ENCODE measurements around the gene SPNS2.

The SPNS2 gene

GRCh38 chr17:4536742-4537411, 38.2 kb downstream of the SPNS2 start:
- no peak overlapping the region for H3K4me3 ChIP-seq (ENCODE audit: low read length)
- peaks cover 33% of the 10 kb centered on the region for H3K36me3 ChIP-seq (ENCODE audit: control insufficient read depth, low read depth, low read length)
- H3K4me1 ChIP-seq (ENCODE audit: control insufficient read depth, low read depth, low read length) = no peaks in the 10 kb centered on the region
- H3K9me3 ChIP-seq (ENCODE audit: control insufficient read depth, low read depth, low read length) = no peaks in the 10 kb centered on the region
- no peak overlapping the region for H3K27ac ChIP-seq (ENCODE audit: low read length)
- H3K9ac ChIP-seq (ENCODE audit: low read length) = no peak overlapping the region
- H3K27me3 ChIP-seq (ENCODE audit: control insufficient read depth, insufficient read depth, low read length) = peaks cover 34% of the 10 kb centered on the region

GRCh38 chr17:4537451-4538235, 39.0 kb downstream of the SPNS2 start:
- Histone ChIP-seq H3K36me3 (ENCODE audit: control insufficient read depth, low read depth, low read length) (peaks cover 40% of the 10 kb centered on the region), H3K4me1 (ENCODE audit: control insufficient read depth, low read depth, low read length) (no peaks in the 10 kb centered on the region)

GRCh38 chr17:4538236-4539002, 39.7 kb downstream of the SPNS2 start:
- Histone ChIP-seq H3K9me3 (ENCODE audit: control insufficient read depth, low read depth, low read length) (no peaks in the 10 kb centered on the region), H3K27ac (ENCODE audit: low read length) (no peak overlapping the region), H3K36me3 (ENCODE audit: control insufficient read depth, low read depth, low read length) (peaks cover 47% of the 10 kb centered on the region), H3K27me3 (ENCODE audit: control insufficient read depth, insufficient read depth, low read length) (peaks cover 19% of the 10 kb centered on the region), H3K4me1 (ENCODE audit: control insufficient read depth, low read depth, low read length) (no peaks in the 10 kb centered on the region), H3K4me3 (ENCODE audit: low read length) (no peak overlapping the region), H3K9ac (ENCODE audit: low read length) (no peak overlapping the region)

More at GRCh38 chr17:4537451-4538235, 39.0 kb downstream of the SPNS2 start:
- H3K27ac ChIP-seq (ENCODE audit: low read length) = no peak overlapping the region
- H3K9ac ChIP-seq (ENCODE audit: low read length) = no peak overlapping the region
- peaks cover 26% of the 10 kb centered on the region for H3K27me3 ChIP-seq (ENCODE audit: control insufficient read depth, insufficient read depth, low read length)
- no peak overlapping the region for H3K4me3 ChIP-seq (ENCODE audit: low read length)
- H3K9me3 ChIP-seq (ENCODE audit: control insufficient read depth, low read depth, low read length) = no peaks in the 10 kb centered on the region

GRCh38 chr17:4539025-4539424, 40.3 kb downstream of the SPNS2 start:
- H3K4me1 ChIP-seq (ENCODE audit: control insufficient read depth, low read depth, low read length) = no peaks in the 10 kb centered on the region
- H3K27ac ChIP-seq (ENCODE audit: low read length) = no peak overlapping the region
- H3K9me3 ChIP-seq (ENCODE audit: control insufficient read depth, low read depth, low read length) = no peaks in the 10 kb centered on the region
- H3K9ac ChIP-seq (ENCODE audit: low read length) = no peak overlapping the region
- peaks cover 13% of the 10 kb centered on the region for H3K27me3 ChIP-seq (ENCODE audit: control insufficient read depth, insufficient read depth, low read length)
- peaks cover 53% of the 10 kb centered on the region for H3K36me3 ChIP-seq (ENCODE audit: control insufficient read depth, low read depth, low read length)
- H3K4me3 ChIP-seq (ENCODE audit: low read length) = no peak overlapping the region

GRCh38 chr17:4539576-4540223, 41.0 kb downstream of the SPNS2 start:
- H3K9ac ChIP-seq (ENCODE audit: low read length) = no peak overlapping the region
- no peaks in the 10 kb centered on the region for H3K4me1 ChIP-seq (ENCODE audit: control insufficient read depth, low read depth, low read length)
- peaks cover 57% of the 10 kb centered on the region for H3K36me3 ChIP-seq (ENCODE audit: control insufficient read depth, low read depth, low read length)

GRCh38 chr17:4540224-4540651, 41.6 kb downstream of the SPNS2 start:
- peaks cover 4% of the 10 kb centered on the region for H3K27me3 ChIP-seq (ENCODE audit: control insufficient read depth, insufficient read depth, low read length)
- no peaks in the 10 kb centered on the region for H3K4me1 ChIP-seq (ENCODE audit: control insufficient read depth, low read depth, low read length)
- no peak overlapping the region for H3K9ac ChIP-seq (ENCODE audit: low read length)
- H3K4me3 ChIP-seq (ENCODE audit: low read length) = no peak overlapping the region
- peaks cover 59% of the 10 kb centered on the region for H3K36me3 ChIP-seq (ENCODE audit: control insufficient read depth, low read depth, low read length)
- H3K9me3 ChIP-seq (ENCODE audit: control insufficient read depth, low read depth, low read length) = no peaks in the 10 kb centered on the region
- H3K27ac ChIP-seq (ENCODE audit: low read length) = no peak overlapping the region

More at GRCh38 chr17:4539576-4540223, 41.0 kb downstream of the SPNS2 start:
- H3K9me3 ChIP-seq (ENCODE audit: control insufficient read depth, low read depth, low read length) = no peaks in the 10 kb centered on the region
- peaks cover 6% of the 10 kb centered on the region for H3K27me3 ChIP-seq (ENCODE audit: control insufficient read depth, insufficient read depth, low read length)
- H3K27ac ChIP-seq (ENCODE audit: low read length) = no peak overlapping the region
- no peak overlapping the region for H3K4me3 ChIP-seq (ENCODE audit: low read length)

- Histone ChIP-seq H3K4me1 (ENCODE audit: control insufficient read depth, low read depth, low read length) (no peaks in the 10 kb centered on the region), H3K4me3 (ENCODE audit: low read length) (no peak overlapping the region), H3K9ac (ENCODE audit: low read length) (no peak overlapping the region), H3K9me3 (ENCODE audit: control insufficient read depth, low read depth, low read length) (no peaks in the 10 kb centered on the region), H3K36me3 (ENCODE audit: control insufficient read depth, low read depth, low read length) (peaks cover 65% of the 10 kb centered on the region), H3K27me3 (ENCODE audit: control insufficient read depth, insufficient read depth, low read length) (no peaks in the 10 kb centered on the region), H3K27ac (ENCODE audit: low read length) (no peak overlapping the region)
These were observed 42.1 kb downstream of the SPNS2 start for GRCh38 chr17:4540687-4541327.

- H3K27ac ChIP-seq (ENCODE audit: low read length) = no peak overlapping the region
- no peaks in the 10 kb centered on the region for H3K4me1 ChIP-seq (ENCODE audit: control insufficient read depth, low read depth, low read length)
- no peaks in the 10 kb centered on the region for H3K27me3 ChIP-seq (ENCODE audit: control insufficient read depth, insufficient read depth, low read length)
- no peak overlapping the region for H3K9ac ChIP-seq (ENCODE audit: low read length)
- H3K36me3 ChIP-seq (ENCODE audit: control insufficient read depth, low read depth, low read length) = peaks cover 71% of the 10 kb centered on the region
- H3K9me3 ChIP-seq (ENCODE audit: control insufficient read depth, low read depth, low read length) = no peaks in the 10 kb centered on the region
- no peak overlapping the region for H3K4me3 ChIP-seq (ENCODE audit: low read length)
These were observed 42.8 kb downstream of the SPNS2 start for GRCh38 chr17:4541328-4542002.

- Histone ChIP-seq H3K4me1 (ENCODE audit: control insufficient read depth, low read depth, low read length) (no peaks in the 10 kb centered on the region), H3K9ac (ENCODE audit: low read length) (no peak overlapping the region), H3K27ac (ENCODE audit: low read length) (no peak overlapping the region), H3K36me3 (ENCODE audit: control insufficient read depth, low read depth, low read length) (peaks cover 78% of the 10 kb centered on the region), H3K27me3 (ENCODE audit: control insufficient read depth, insufficient read depth, low read length) (no peaks in the 10 kb centered on the region), H3K4me3 (ENCODE audit: low read length) (no peak overlapping the region), H3K9me3 (ENCODE audit: control insufficient read depth, low read depth, low read length) (no peaks in the 10 kb centered on the region)
These were observed 43.5 kb downstream of the SPNS2 start for GRCh38 chr17:4542003-4542725.

- Histone ChIP-seq H3K4me3 (ENCODE audit: low read length) (no peak overlapping the region), H3K9ac (ENCODE audit: low read length) (no peak overlapping the region), H3K4me1 (ENCODE audit: control insufficient read depth, low read depth, low read length) (no peaks in the 10 kb centered on the region), H3K9me3 (ENCODE audit: control insufficient read depth, low read depth, low read length) (no peaks in the 10 kb centered on the region), H3K27me3 (ENCODE audit: control insufficient read depth, insufficient read depth, low read length) (no peaks in the 10 kb centered on the region), H3K36me3 (ENCODE audit: control insufficient read depth, low read depth, low read length) (peaks cover 84% of the 10 kb centered on the region), H3K27ac (ENCODE audit: low read length) (no peak overlapping the region)
These were observed 44.1 kb downstream of the SPNS2 start for GRCh38 chr17:4542726-4543191.

Measured in iPS-18a (cell line).